HG02642 (cell line): Measurements from ENCODE around the gene INSYN2B.

Experiments
- ATAC-seq: cut with Tn5 transposase; IDR thresholded peaks from one replicate; pipeline ENCODE4 v1.9.1; 2021; ENCODE audit warnings: mild to moderate bottlenecking; ENCODE audit not compliant: unreplicated experiment, poor library complexity

The INSYN2B gene

DNA sequence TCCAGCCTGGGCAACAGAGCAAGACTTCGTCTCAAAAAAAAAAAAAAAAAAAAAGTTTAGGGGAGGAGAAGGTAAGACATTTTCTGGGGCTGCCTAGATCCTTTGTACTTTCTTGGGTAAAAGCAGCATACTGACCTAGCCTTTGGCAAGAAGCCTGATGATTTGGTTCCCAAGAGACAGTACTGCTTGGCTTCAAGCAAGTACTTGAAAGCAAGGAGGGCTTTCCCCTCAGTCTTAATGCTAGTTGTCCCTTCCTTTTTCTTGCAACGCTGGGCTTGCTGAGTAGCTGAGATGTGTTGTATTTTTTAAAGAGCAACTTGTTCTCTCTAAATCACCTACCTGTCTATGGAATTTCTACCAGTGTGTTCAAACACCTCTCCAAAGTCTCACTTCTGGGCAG is 76.2 kb downstream of the INSYN2B start:
- ATAC-seq = no peak

DNA sequence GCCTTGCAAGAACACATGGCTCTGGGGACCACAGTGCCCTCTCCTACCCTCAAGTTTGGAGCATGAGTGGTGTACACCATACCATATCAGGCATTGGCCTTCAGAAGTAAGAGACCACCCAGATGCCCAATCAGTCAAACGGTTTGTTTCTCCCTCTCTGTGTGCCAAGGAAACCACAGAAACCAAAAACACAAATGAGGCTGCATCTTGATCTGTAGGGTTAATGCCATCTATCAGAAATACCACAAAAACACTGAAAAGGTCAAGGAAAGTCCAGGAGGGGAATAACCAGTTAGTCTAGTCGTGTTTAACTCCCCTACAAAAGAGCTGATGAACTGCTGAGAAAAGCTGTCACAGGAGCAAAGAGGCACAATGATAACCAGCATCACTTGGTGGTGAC is 78.4 kb downstream of the INSYN2B start:
- ATAC-seq = peak; percentile 52

DNA sequence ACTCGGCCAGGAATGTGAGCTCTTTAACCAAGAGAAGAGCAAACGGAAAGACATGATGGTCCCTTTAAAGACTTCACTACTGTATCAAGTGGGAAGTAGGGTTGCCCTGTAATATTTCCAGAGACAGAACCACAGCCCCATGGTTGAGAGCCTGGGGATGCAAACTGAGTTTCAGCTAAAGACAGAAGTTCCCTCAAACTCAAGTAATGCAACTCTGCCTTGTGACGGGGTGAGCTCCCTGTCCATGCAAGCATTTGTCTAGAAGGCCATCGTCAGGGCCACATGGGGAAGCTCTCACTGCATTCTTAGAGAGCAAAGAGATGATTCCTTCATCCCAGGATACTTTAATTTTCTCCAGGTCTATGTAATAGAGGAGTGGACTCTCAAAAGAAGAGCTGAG is 82.8 kb downstream of the INSYN2B start:
- ATAC-seq = no peak

DNA sequence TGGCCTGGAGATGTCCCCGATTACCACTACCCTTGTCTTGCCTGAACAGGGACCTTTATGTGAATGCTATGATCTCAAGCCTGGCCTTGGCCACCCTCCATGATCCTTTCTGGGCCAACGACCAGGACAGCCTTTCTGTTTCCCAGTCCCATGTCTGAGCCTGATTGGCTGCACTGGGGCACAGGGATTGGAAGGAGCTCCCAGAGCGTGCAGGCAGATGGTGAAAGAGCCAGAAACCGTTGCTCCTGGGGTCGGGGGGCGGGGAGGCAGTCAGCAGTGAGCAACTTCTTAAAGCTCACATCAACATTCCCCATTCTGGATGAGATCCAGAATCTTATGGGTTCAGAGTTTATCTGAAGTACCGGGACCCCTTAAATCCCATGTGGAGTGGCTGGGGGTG is 84.4 kb downstream of the INSYN2B start:
- ATAC-seq = no peak

DNA sequence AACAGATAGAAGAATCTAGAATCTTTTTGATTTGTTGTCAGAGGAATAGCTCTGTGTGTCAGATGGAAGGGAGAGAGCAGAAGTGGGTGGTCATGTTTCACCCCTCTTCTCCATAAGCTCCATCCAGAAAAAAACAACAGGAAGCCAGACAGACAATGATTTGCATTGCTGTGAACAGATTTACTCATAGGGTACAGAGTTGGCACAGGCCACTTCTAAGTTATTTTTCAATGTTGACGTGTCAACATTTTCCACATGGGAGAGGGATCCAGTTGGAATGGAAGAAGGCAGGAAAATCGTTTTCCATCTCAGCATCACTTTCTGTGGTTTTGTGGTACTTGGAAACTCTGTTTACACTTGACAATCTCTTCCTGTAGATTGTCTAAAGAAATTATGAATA is 86.7 kb downstream of the INSYN2B start:
- ATAC-seq = no peak

DNA sequence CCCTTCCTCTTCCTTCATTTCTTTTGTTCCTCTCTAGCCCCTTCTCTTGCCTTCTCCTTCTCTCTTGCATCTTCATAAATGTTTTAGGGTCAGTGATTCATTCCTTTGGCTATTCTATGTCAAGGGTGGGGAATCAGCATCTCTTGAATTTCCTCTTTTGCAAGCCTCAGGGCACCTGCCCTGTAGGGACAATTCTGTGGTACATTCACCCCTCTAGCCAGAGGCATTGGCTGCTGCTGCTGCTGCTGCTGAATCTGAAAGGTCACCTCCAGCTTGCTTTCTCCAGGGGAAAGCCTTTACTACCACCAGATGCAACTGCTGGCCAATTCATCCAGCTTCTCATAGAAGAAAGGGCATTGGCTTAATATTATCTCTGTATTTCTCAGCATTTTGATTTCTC is 87.3 kb downstream of the INSYN2B start:
- no peak for ATAC-seq

DNA sequence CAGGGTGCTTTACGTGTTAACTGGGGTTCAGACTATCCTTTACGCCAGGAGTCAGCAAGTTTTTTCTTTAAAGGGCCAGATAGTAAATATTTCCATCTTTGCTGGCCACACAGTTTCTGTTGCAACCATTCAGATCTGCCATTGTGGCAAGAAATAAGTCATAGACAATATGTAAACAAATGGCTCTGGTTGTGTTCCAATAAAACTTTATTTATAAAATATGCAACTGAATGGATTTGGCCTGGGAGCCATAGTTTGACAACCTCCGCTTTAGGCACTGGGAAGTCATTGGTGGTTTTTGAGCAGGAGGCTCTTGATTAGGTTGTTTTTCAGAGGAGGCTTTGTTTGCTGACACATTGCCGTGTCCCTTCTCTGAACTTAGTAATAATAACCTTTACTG is 90.7 kb downstream of the INSYN2B start:
- no peak for ATAC-seq

DNA sequence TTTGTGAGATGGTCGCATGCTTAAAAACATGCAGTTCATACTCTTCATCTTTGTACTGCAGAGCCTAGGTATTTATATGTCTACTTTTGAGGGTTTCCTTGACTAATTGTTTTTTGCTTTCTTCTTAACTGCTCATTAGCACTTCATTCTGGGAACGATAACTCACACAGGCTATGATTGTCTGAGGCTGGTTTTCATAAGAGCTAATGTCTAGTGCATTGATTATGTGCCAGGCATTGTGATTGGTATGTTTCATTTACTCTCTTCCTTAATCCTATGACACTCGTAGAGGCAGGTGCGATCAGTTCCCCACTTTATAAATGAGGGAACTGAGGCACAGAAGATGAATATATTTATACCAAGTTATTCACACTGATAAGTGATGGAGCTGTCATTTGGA is 93.6 kb downstream of the INSYN2B start:
- no peak for ATAC-seq

DNA sequence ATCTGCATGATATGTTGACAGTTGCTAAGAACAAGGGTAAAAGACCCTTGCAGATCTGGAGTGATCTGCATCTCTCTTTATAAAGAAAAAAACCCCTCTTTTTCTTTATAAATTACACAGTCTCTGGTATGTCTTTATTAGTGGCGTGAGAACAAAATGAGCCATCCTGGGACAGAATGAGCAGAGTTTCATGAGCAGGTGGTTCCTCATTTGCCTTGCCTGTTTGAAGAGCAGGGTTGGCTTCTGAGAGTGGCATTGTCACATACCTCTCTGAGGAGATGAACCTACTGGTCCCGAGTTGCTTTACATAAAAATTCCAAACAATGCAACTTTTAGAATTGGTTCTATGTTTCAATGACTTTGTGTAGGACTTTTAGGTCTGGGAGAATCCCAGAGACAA is 94.3 kb downstream of the INSYN2B start:
- ATAC-seq = no peak

DNA sequence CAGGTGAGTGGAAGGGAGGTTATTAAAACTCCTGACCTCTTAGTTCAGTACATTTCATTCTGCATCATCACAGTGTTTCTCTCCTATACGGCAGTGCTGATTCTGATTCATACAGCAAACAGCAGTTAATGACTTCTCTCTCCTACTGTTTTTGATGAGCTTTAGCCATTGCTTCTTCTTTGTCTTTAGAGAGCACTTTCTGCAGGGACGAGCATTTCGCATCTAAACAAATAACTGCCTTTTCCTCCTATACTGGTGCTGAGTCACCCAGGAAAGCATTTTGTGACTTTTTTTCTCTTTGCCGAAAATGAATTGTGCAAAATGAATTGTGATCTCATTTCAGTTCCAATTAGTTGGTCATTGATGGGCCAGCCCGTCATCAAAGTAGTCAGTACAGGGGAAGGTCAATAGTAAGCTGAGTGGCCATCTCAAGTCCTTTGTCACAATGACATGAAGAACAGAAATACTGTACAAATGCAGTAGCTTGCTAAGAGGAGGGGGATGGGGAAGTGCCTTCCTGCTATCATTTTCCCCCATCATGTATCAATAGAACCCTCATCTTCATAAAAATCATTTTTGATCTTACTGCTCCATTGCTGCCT is 98.5 kb downstream of the INSYN2B start:
- no peak for ATAC-seq

DNA sequence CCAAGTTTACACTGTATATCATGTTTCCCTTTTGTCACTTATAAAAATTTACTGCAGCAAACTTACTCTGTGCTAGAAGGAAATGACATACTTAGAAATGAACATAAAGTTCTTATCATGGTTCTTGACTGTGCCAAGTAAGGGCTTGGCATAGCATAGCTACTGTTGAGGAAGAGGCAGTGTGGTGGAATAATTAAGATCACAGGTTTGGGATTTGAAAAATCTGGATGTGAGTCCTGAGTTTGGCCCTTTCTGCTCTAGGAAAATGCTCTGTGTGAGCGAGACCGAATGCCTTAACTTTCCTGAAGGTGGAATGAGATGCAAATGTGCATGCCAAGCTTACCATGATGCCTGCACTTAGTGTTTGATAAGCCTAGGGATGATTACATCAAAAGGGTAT is 99.5 kb downstream of the INSYN2B start:
- no peak for ATAC-seq

DNA sequence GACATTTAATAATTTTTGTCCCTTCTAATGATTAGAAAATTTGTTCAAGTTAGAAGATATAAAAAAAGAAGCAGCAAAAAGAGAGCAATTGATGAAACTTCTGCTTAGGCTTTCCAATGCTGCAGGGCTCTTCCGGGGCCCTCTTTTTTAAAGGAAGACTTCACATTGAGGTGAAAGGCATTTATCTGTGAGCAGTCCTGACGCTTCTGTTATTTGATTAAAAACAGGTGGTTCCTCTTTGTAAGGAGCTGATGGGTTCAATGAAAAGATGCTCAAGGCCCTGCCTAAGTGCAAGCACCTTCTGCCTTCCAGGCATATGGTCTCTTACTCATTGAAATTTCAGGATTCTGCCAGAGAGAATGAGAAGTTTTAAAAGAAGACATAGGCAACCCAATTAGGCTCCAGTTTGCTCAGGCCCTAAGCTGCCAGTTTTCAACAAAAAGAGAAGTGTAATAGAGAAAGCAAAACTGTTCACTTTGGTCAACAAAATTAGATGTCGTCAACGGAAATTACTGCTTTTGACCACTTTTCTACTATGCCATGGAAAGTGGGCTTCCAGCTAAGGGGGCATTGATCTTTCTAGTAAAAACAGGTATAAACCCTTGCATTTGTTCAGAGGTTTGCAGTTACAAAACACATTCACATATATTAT is 100.2 kb downstream of the INSYN2B start:
- ATAC-seq = peak; percentile 51

DNA sequence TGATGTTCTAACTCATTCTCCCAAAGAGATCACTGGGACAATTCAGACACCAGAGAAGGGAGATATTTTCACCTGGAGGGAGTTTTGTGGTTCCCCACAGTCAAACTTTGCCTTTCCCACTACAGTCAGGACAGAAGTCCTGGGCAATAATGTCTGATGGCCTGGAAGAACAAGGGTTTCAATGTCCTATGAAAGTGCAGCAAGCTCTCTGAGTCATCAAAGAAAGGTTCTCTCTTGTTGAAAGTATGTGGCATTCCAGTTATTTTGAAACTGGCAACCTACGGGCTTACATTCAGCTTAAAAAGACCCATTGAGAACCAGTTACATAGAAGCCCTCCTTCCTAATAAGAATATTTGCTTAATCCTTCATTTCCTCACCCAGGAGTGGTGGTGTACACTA is 103.9 kb downstream of the INSYN2B start:
- no peak for ATAC-seq

DNA sequence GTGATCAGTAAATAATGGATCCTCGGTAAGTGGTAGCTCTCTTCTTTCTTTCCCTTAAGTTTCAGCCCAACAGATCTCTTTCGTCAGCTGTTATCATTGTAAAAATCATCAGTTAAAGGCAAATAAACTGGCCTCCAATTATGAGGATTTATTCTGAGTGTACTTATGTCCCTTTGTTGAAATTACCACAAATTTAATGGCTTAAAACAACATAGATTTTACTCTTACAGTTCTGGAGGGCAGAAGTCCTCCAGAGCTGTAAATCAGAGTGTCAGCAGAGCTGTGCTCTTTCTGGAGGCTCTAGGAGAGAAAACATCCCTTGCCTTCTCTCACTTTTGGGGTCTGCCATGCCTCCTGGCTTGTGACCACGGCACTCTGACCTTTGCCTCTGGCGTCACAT is 104.6 kb downstream of the INSYN2B start:
- ATAC-seq = no peak

DNA sequence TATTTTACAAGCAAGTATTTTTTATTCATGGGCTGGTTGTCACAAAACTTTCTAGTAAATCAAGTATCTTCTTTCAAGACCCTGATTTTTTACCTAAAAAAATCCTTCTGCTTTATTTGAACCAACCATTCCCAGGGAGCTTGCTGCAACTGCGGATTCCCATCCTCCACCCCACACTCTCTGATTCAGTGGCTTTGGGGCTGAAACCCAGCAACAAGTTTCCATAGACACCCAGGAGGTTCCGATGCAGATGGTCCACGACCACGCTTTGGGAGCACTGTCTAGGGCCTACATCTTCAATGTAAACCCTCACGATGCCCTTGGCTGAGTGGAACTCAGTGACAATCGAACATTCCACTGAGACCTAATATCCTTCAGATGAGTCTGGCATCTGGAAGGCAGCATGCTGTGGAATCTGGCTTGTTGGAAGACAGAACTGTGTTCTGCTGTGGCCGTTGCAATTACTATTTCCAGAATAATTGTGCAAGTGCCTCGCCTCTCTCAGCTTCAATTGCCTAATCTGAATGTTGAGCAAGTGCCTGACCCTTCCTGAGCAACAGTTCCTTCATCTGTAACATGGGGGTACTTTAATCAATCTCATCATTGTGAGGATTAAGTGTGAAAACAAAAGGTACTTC is 105.1 kb downstream of the INSYN2B start:
- ATAC-seq = no peak

DNA sequence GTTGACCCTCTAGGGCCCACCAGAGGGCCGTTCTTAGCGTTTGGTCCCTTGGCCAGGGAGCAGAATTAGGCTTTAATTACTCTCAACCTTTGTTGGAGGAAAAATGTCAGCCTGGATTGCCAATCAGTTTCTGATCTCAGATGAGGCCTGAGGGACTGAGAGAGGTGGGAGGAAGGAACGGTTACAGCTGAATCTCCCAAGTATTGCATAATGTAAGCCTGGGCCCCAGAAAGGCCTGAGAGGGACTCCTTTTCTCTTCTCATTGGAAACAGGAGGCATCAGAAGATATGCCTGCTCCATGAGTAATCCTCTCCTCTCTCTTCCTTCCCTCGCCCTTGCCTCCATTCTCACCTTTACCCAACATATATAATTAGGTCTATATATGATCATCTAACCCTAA is 105.7 kb downstream of the INSYN2B start:
- no peak for ATAC-seq

DNA sequence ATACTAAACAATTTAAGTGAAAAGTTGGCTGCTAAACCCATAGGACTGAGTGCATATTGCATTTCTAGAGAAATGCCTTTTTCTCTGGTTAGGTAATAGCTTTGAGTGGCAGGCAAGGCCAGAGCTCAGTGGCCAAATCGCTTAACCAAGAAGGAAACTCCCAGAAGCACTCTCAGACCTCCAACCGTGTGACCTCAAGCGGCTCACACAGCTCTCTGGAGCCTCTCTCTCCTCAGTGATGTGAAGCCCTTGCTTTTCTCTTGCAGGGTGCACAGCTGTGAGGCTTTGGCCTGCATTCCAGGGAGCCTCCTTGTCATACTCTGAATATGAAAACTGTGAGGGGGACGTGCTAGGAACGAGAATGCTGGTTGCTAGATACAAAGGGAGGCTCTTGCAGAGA is 106.7 kb downstream of the INSYN2B start:
- no peak for ATAC-seq

DNA sequence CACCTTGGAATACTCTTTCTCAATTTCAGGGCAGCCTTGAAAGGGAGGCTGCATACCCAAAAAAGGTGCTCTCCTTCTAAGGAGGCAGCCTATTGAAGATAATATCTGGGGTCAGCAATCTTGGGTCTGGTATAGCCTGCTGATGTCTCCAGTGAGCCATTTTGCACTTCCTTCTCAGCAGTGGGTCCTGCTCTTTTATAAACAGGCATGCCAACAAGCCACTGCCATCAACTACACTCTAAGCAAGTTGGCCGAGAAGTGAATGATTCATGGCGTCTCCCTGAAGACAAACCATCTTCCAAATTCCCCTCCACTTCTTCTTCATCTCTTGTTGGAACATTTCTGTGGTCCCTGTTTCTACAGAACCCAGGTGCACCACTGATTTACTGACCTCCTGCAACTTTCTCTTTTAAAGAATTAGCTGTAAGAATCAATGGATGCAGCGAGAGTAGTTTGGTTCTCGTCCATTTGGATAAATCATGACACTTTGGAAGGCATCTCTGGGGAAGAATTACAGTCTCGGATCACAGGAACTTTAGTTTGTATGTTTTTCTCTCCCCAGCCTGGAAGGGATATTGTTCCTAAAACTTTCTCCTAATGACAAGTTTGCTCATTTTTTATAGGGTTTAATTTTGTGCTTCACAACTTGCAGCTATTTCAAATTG is 108.3 kb downstream of the INSYN2B start:
- no peak for ATAC-seq

DNA sequence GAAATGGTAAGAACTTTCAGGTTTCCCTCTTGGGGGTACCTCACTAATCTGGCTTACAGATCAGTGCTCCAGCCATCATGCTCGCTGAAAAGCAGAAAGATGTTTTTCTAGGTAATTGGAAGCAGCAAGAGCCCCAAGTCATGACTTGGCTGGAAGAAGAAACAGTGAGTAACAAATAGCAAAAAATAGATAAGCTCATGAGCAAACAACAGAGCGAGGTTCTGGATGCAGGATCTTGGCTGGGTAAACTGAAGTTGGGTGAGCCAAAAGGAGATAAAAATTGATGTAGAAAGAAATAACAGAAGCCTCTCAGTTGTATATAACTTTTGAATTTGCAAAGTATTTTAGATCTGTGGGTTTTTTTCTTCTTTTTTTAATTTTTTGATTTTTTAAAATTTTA is 110.1 kb downstream of the INSYN2B start:
- no peak for ATAC-seq

DNA sequence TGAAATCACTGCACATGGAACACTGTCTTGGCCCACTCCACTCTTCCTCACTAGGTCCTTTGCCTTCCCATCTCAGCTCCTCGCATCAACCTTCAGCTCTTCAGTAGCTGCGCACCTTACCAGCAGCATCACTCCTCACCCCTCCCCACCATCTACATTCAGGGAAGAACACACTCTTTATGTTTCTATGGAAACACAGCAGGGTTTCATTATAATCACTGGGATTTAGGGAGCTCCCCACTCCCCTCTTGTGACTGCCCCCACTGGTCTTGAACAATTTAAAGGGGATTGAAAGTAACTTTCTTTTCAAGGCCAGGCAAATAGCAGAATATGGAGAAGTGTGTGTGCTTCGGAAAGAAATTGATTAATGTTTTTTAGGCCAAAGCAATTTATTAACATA is 111.2 kb downstream of the INSYN2B start:
- ATAC-seq = no peak

DNA sequence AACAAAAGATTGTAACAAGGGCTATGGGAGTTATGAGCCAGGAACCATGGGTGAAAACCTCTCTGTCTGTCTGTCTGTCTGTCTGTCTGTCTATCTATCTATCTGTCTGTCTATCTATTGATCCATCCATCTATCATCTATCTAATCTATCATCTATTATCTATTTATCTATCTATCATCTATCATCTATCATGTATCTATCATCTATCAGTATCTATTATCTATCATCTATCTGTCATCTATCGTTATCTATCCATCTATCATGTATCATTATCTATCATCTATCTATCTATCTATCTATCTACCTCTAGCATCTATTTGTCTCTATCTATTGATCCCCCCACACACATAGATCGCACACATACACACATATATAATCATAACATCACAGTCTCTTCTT is 112.9 kb downstream of the INSYN2B start:
- ATAC-seq = no peak

DNA sequence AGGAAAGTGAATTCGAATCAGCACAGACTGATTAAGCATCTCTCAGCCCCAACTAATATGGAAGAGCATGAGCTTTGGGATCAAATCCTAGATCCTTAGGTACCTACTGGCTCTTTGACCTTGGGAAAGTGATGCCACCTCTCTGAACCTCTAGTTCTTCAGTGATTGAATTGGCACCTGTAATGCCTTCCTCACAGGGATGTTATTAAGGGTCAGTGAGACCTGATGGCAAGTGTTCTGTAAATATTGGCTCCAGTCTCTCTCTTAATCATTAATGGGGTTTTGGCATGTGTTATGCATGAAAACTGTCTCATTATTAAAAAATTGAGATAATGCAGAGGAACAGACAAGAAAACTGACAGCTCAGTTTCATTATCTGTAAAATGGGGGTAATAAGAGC is 115.8 kb downstream of the INSYN2B start:
- ATAC-seq = no peak
